IMR-90 (cell line): ENCODE results near the gene PLCB3. TPM values are rescaled to one million over a fixed set of nuclear protein-coding genes. Genes with fewer than 3 reads are reported as not detected.

Experiments used
- ATAC-seq: fragments of 200-7000 bp; cut with Tn5 transposase; 2 replicates; pipeline ENCODE4 v1.9.1; 2020; ENCODE audit warnings: low read depth, mild to moderate bottlenecking, moderate library complexity
- BruUV-seq: library from RNA; stranded (reverse); fragments of 400-500 nt; replicated peaks from 2 replicates; lab custom pipeline; 2021; lab: Mats Ljungman, UMichigan
- CTCF ChIA-PET: fragments of 300-600 bp; formaldehyde crosslinking; extraction: SDS; loops from one replicate; lab custom pipeline; 2021; ENCODE audit warnings: antibody characterized with exemption; lab: Yijun Ruan, JAX
- POLR2A ChIA-PET: fragments of 300-600 bp; sonication (Branson Sonifier 250); formaldehyde crosslinking; loops from one replicate; lab custom pipeline; 2022; ENCODE audit warnings: antibody characterized with exemption; ENCODE audit not compliant: unreplicated experiment; lab: Charles Lee
- DNase-seq: peaks from one replicate; pipeline ENCODE4 v3.0.0; 2013
- H2AFZ ChIP-seq: replicated peaks from 2 replicates; pipeline ENCODE3; 2013; ENCODE audit warnings: low read length, mild to moderate bottlenecking; ENCODE audit not compliant: poor library complexity
- H2AK5ac ChIP-seq: 2 replicates; pipeline ENCODE4 v1.6.1; 2013; ENCODE audit warnings: low read depth, low read length, inconsistent platforms
- H2AK9ac ChIP-seq: replicated peaks from 2 replicates; pipeline ENCODE3; 2013; ENCODE audit warnings: mild to moderate bottlenecking, low read depth, low read length, moderate library complexity; ENCODE audit not compliant: poor library complexity
- H2BK120ac ChIP-seq: 2 replicates; pipeline ENCODE4 v1.6.1; 2013; ENCODE audit warnings: low read depth, low read length, inconsistent platforms
- H2BK15ac ChIP-seq: 3 replicates; pipeline ENCODE4 v1.6.1; 2013; ENCODE audit warnings: low read depth, low read length, inconsistent platforms
- H2BK20ac ChIP-seq: 2 replicates; pipeline ENCODE4 v1.6.1; 2013; ENCODE audit warnings: low read depth, mild to moderate bottlenecking, inconsistent platforms, low read length, moderate library complexity
- H2BK5ac ChIP-seq: 2 replicates; pipeline ENCODE4 v1.6.1; 2013; ENCODE audit warnings: mild to moderate bottlenecking, low read depth, low read length, inconsistent platforms; ENCODE audit not compliant: poor library complexity, severe bottlenecking
- H3K14ac ChIP-seq: replicated peaks from 2 replicates; pipeline ENCODE4 v1.6.1; 2013; ENCODE audit warnings: low read depth, low read length, inconsistent platforms
- H3K18ac ChIP-seq: 2 replicates; pipeline ENCODE4 v1.6.1; 2013; ENCODE audit warnings: low read depth, low read length, control low read depth
- H3K23ac ChIP-seq: 2 replicates; pipeline ENCODE4 v1.6.1; 2013; ENCODE audit warnings: low read depth, low read length, inconsistent platforms
- H3K27ac ChIP-seq: 2 replicates; pipeline ENCODE4 v1.5.1; 2013; ENCODE audit warnings: mild to moderate bottlenecking, control low read depth, low read length; ENCODE audit not compliant: insufficient read depth
- H3K27me3 ChIP-seq: 2 replicates; pipeline ENCODE4 v1.6.1; 2013; ENCODE audit warnings: low read length; ENCODE audit not compliant: control insufficient read depth, insufficient read depth
- H3K36me3 ChIP-seq: 2 replicates; pipeline ENCODE4 v1.6.1; 2013; ENCODE audit warnings: low read length, mixed read lengths; ENCODE audit not compliant: control insufficient read depth, insufficient read depth
- H3K4ac ChIP-seq: 2 replicates; pipeline ENCODE4 v1.6.1; 2013; ENCODE audit warnings: low read depth, low read length, inconsistent platforms
- H3K4me1 ChIP-seq: 2 replicates; pipeline ENCODE4 v1.6.1; 2013; ENCODE audit warnings: low read length, mixed read lengths; ENCODE audit not compliant: control insufficient read depth, insufficient read depth
- H3K4me2 ChIP-seq: 2 replicates; pipeline ENCODE4 v1.6.1; 2013; ENCODE audit warnings: low read depth, mild to moderate bottlenecking, control low read depth, low read length, moderate library complexity
- H3K4me3 ChIP-seq: 2 replicates; pipeline ENCODE4 v1.5.1; 2013; ENCODE audit warnings: low read depth, mild to moderate bottlenecking, control low read depth, low read length, moderate library complexity; ENCODE audit not compliant: insufficient read depth
- H3K56ac ChIP-seq: 2 replicates; pipeline ENCODE4 v1.6.1; 2013; ENCODE audit warnings: low read length, inconsistent platforms; ENCODE audit not compliant: insufficient read depth; ENCODE audit errors: extremely low read depth
- H3K79me1 ChIP-seq, 2 experiments: 2 replicates each; pipeline ENCODE4 v1.6.1; 2013; ENCODE audit warnings: low read length in 2 of 2, inconsistent platforms in 1 of 2, low read depth in 1 of 2
- H3K9ac ChIP-seq: 2 replicates; pipeline ENCODE4 v1.6.1; 2013; ENCODE audit warnings: low read depth, low read length, control low read depth
- H3K9me1 ChIP-seq: 2 replicates; pipeline ENCODE4 v1.6.1; 2013; ENCODE audit warnings: low read length, inconsistent platforms; ENCODE audit not compliant: insufficient read depth
- H3K9me3 ChIP-seq: 2 replicates; pipeline ENCODE4 v1.6.1; 2013; ENCODE audit warnings: low read length; ENCODE audit not compliant: control insufficient read depth, insufficient read depth
- H4K20me1 ChIP-seq: 2 replicates; pipeline ENCODE4 v1.6.1; 2013; ENCODE audit warnings: low read length, inconsistent platforms; ENCODE audit not compliant: insufficient read depth
- H4K5ac ChIP-seq: 2 replicates; pipeline ENCODE4 v1.6.1; 2013; ENCODE audit warnings: mild to moderate bottlenecking, low read depth, low read length, control low read depth
- H4K8ac ChIP-seq, 2 experiments: 2 replicates each; pipeline ENCODE4 v1.6.1; 2013; ENCODE audit warnings: low read depth in 2 of 2, low read length in 2 of 2, control low read depth in 1 of 2, inconsistent platforms in 1 of 2
- H4K91ac ChIP-seq: 2 replicates; pipeline ENCODE4 v1.6.1; 2013; ENCODE audit warnings: low read depth, low read length, inconsistent platforms; ENCODE audit not compliant: insufficient read depth
- BHLHE40 ChIP-seq: fragments of 150-350 bp; IDR thresholded peaks from 2 replicates; pipeline ENCODE4 v1.6.1; 2016; ENCODE audit warnings: mild to moderate bottlenecking, low read depth, low read length
- CEBPB ChIP-seq: IDR thresholded peaks from 2 replicates; pipeline ENCODE4 v1.6.1; 2012; ENCODE audit warnings: low read depth, low read length, improper control_type of control experiment
- CHD1 ChIP-seq: IDR thresholded peaks from 2 replicates; pipeline ENCODE4 v1.6.1; 2012; ENCODE audit warnings: low read depth, low read length, improper control_type of control experiment
- FOS ChIP-seq: fragments of 150-350 bp; IDR thresholded peaks from 2 replicates; pipeline ENCODE4 v1.6.1; 2016; ENCODE audit warnings: low read depth, low read length
- MAFK ChIP-seq: IDR thresholded peaks from 2 replicates; pipeline ENCODE4 v1.6.1; 2012; ENCODE audit warnings: low read depth, low read length, improper control_type of control experiment
- MAZ ChIP-seq: IDR thresholded peaks from 2 replicates; pipeline ENCODE4 v1.6.1; 2012; ENCODE audit warnings: low read depth, mild to moderate bottlenecking, low read length, improper control_type of control experiment, moderate library complexity, borderline replicate concordance
- MXI1 ChIP-seq: IDR thresholded peaks from 2 replicates; pipeline ENCODE4 v1.6.1; 2012; ENCODE audit warnings: low read depth, mild to moderate bottlenecking, low read length, moderate library complexity, borderline replicate concordance
- NFE2L2 ChIP-seq: fragments of 150-350 bp; IDR thresholded peaks from 2 replicates; pipeline ENCODE4 v1.6.1; 2016; ENCODE audit warnings: low read depth, mild to moderate bottlenecking, low read length
- POLR2A ChIP-seq: IDR thresholded peaks from 2 replicates; pipeline ENCODE4 v1.6.1; 2012; ENCODE audit warnings: mild to moderate bottlenecking, low read depth, low read length
- RAD21 ChIP-seq: IDR thresholded peaks from 2 replicates; pipeline ENCODE4 v1.6.1; 2012; ENCODE audit warnings: low read length, improper control_type of control experiment
- RCOR1 ChIP-seq: IDR thresholded peaks from 2 replicates; pipeline ENCODE4 v1.6.1; 2012; ENCODE audit warnings: mild to moderate bottlenecking, low read length, improper control_type of control experiment; ENCODE audit not compliant: insufficient replicate concordance
- RFX5 ChIP-seq: IDR thresholded peaks from 2 replicates; pipeline ENCODE4 v1.8.0; 2012; ENCODE audit warnings: low read depth, mild to moderate bottlenecking, low read length, moderate library complexity
- SMC3 ChIP-seq: fragments of 150-350 bp; IDR thresholded peaks from 2 replicates; pipeline ENCODE4 v1.6.1; 2016; ENCODE audit warnings: low read depth, mild to moderate bottlenecking, antibody characterized with exemption, low read length, moderate library complexity
- WGBS, 2 experiments: methylation state at CpG; one replicate each; pipeline versions ENCODE4 v1.1.5 to v1.1.7; 2013; ENCODE audit warnings: missing lambda C conversion rate in 2 of 2; ENCODE audit not compliant: insufficient read length in 1 of 2; ENCODE audit errors: extremely low coverage in 2 of 2; 5-methylcytosine and 5-hydroxymethylcytosine counted together
- dilution Hi-C: fragments of 300-500 bp; cut with HindIII; formaldehyde crosslinking; loops from one replicate; pipeline ENCODE4 v1.14.3; 2018; ENCODE audit warnings: low sequenced_read_pairs; ENCODE audit not compliant: unreplicated experiment
- in situ Hi-C: fragments of 300-500 bp; cut with MboI; formaldehyde crosslinking; loops from 3 replicates; pipeline ENCODE4 v1.14.3; 2019; ENCODE audit warnings: low sequenced_read_pairs, inconsistent platforms, mixed read lengths
- intact Hi-C: fragments of 100-400 bp; cut with micrococcal nuclease; formaldehyde crosslinking; loops from 2 replicates; pipeline ENCODE4 v1.10.0; 2022
- polyA plus RNA-seq, 3 experiments: library from polyadenylated mRNA; depleted of rRNA; stranded (reverse); fragments of >200 nt; gene quantifications; 2 replicates each; pipeline ENCODE4 v1.2.3, GENCODE V29; 2012; ENCODE audit warnings: low replicate concordance in 1 of 3
- total RNA-seq: library from RNA; depleted of rRNA; stranded (reverse); fragments of >200 nt; gene quantifications from 2 replicates; pipeline ENCODE4 v1.2.3, GENCODE V29; 2012
- TF ChIP-seq, protein P1 (sequence below): fragments of 150-350 bp; IDR thresholded peaks from 2 replicates; pipeline ENCODE4 v1.6.1; 2017; ENCODE audit warnings: mild to moderate bottlenecking, antibody characterized with exemption, low read length, low read depth
- TF ChIP-seq, protein P2 (sequence below): conservative IDR thresholded peaks from 2 replicates; pipeline ENCODE4 v1.5.1; 2012; ENCODE audit warnings: mild to moderate bottlenecking, low read depth, low read length, improper control_type of control experiment
- TF ChIP-seq, protein P3 (sequence below): fragments of 150-350 bp; IDR thresholded peaks from 2 replicates; pipeline ENCODE4 v1.6.1; 2016; ENCODE audit warnings: low read depth, mild to moderate bottlenecking, low read length, moderate library complexity, borderline replicate concordance

Gene PLCB3
- total and polyA plus RNA-seq, 2 of the 4 experiments (the other 2 are of a cell fraction): 23.9 to 24.9 TPM

DNA sequence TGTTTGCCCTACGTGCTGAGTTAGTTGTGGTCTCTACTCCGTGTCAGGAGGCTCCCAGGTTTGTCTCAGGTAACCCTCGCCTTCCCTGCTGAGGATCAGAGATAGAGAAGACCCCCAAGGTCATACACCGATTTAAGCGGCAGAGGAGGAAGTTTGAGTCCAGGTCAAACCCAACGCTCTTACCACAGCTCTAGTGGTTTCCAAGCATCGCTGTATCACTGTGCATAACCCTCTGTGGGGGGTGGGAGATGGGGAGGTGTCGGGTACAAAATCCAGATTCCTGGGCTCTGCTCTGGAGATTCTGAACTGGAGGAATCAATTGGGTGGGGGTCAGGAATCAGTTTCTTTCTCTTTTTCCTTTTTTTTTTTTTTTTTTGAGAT is 20.4 kb upstream of the PLCB3 start:
- Histone ChIP-seq H3K9ac (peak overlapping the region; percentile 74), H4K5ac (peak overlapping the region; percentile 78), H2AK5ac (peak overlapping the region; percentile 74), H2BK120ac (no peak overlapping the region), H4K91ac (peak overlapping the region; percentile 67), H3K27me3 (no peaks in the 10 kb centered on the region), H3K4ac (peak overlapping the region; percentile 97), H3K9me1 (peaks cover 10% of the 10 kb centered on the region), H3K23ac (peak overlapping the region; percentile 82), H4K8ac (peak overlapping the region; percentile 88 to 93), H2BK15ac (no peak overlapping the region), H3K14ac (peak overlapping the region; percentile 99), H3K4me1 (peaks cover 23% of the 10 kb centered on the region), H3K79me1 (peaks cover 28 to 77% of the 10 kb centered on the region in 2 experiments), H3K18ac (no peak overlapping the region), H2AK9ac (peak overlapping the region; percentile 99), H3K27ac (peak overlapping the region; percentile 51; the same call in 1 of the 2 replicates), H4K20me1 (no peaks in the 10 kb centered on the region; the same call in 1 of the 2 replicates), H3K4me3 (peak overlapping the region; percentile 83), H3K9me3 (no peaks in the 10 kb centered on the region), H3K36me3 (peaks cover under 1% of the 10 kb centered on the region; the same call in 1 of the 2 replicates), H2BK5ac (no peak overlapping the region), H2AFZ (peak overlapping the region; percentile 98), H3K4me2 (peak overlapping the region; percentile 84), H3K56ac (no peak overlapping the region), H2BK20ac (no peak overlapping the region)
- intact Hi-C loops: loop anchor here (1.0 kb wide), 2 partner anchors 38 to 73 kb away; no protein-coding TSS in a partner anchor
- POLR2A ChIA-PET: no interaction called here
- dilution Hi-C loops: no loop called here
- ATAC-seq (no peak), DNase-seq (no peak)
- no CpG with 5 or more reads among the region's 8 CpGs for WGBS, 2 experiments
- in situ Hi-C loops: no loop called here
- TF ChIP-seq FOS: no peak
- TF ChIP-seq, protein P1, sequence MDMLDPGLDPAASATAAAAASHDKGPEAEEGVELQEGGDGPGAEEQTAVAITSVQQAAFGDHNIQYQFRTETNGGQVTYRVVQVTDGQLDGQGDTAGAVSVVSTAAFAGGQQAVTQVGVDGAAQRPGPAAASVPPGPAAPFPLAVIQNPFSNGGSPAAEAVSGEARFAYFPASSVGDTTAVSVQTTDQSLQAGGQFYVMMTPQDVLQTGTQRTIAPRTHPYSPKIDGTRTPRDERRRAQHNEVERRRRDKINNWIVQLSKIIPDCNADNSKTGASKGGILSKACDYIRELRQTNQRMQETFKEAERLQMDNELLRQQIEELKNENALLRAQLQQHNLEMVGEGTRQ: no peak
- TF ChIP-seq, protein P2, sequence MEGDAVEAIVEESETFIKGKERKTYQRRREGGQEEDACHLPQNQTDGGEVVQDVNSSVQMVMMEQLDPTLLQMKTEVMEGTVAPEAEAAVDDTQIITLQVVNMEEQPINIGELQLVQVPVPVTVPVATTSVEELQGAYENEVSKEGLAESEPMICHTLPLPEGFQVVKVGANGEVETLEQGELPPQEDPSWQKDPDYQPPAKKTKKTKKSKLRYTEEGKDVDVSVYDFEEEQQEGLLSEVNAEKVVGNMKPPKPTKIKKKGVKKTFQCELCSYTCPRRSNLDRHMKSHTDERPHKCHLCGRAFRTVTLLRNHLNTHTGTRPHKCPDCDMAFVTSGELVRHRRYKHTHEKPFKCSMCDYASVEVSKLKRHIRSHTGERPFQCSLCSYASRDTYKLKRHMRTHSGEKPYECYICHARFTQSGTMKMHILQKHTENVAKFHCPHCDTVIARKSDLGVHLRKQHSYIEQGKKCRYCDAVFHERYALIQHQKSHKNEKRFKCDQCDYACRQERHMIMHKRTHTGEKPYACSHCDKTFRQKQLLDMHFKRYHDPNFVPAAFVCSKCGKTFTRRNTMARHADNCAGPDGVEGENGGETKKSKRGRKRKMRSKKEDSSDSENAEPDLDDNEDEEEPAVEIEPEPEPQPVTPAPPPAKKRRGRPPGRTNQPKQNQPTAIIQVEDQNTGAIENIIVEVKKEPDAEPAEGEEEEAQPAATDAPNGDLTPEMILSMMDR: no peak
- TF ChIP-seq POLR2A: no peak
- TF ChIP-seq MAFK: no peak
- TF ChIP-seq NFE2L2: no peak
- TF ChIP-seq CHD1: no peak
- TF ChIP-seq, protein P3, sequence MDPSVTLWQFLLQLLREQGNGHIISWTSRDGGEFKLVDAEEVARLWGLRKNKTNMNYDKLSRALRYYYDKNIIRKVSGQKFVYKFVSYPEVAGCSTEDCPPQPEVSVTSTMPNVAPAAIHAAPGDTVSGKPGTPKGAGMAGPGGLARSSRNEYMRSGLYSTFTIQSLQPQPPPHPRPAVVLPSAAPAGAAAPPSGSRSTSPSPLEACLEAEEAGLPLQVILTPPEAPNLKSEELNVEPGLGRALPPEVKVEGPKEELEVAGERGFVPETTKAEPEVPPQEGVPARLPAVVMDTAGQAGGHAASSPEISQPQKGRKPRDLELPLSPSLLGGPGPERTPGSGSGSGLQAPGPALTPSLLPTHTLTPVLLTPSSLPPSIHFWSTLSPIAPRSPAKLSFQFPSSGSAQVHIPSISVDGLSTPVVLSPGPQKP: no peak
- TF ChIP-seq MAZ: no peak
- TF ChIP-seq CEBPB: no peak
- no peak for TF ChIP-seq RFX5
- TF ChIP-seq SMC3: no peak
- TF ChIP-seq RCOR1: no peak
- no peak for TF ChIP-seq RAD21
- TF ChIP-seq MXI1: no peak
- no peak for TF ChIP-seq BHLHE40
- no TSS peak for BruUV-seq
- CTCF ChIA-PET: no interaction called here
